HG03025 (cell line): ENCODE data around the gene SLC25A17.
"Not testable (repeated sequence)": the region's sequence is repeated elsewhere in the genome, so short reads cannot be mapped to it uniquely, and the experiment has no call there.

Source experiments
- ATAC-seq: cut with Tn5 transposase; IDR thresholded peaks from one replicate; pipeline ENCODE4 v1.9.1; 2021; ENCODE audit warnings: mild to moderate bottlenecking, moderate library complexity; ENCODE audit not compliant: unreplicated experiment, low FRiP score

SLC25A17 gene

GRCh38 chr22:40818747-40819598, at the start of gene SLC25A17:
TSS of gene SLC25A17 (minus strand) at chr22:40819346. CDS start at chr22:40819248, 98 bp downstream.
- ATAC-seq, result no peak

- ATAC-seq, result not testable (repeated sequence)
Measured at GRCh38 chr22:40868379-40868778, 49.2 kb upstream of the SLC25A17 start.

- ATAC-seq, result no peak
Measured at GRCh38 chr22:40867109-40867508, 48.0 kb upstream of the SLC25A17 start.

GRCh38 chr22:40862537-40862936, 43.4 kb upstream of the SLC25A17 start:
- ATAC-seq, result no peak

GRCh38 chr22:40862013-40862412, 42.9 kb upstream of the SLC25A17 start, which contains the start of gene DNAJB7:
TSS of gene DNAJB7 (minus strand) at chr22:40862113. CDS start at chr22:40861994, 119 bp downstream.
- ATAC-seq, result no peak

GRCh38 chr22:40857309-40857855, 38.2 kb upstream of the SLC25A17 start:
- ATAC-seq, result no peak

GRCh38 chr22:40856513-40857308, 37.6 kb upstream of the SLC25A17 start, which contains the start of the genes ST13 and XPNPEP3:
TSS of gene ST13 (minus strand) at chr22:40856639. CDS start at chr22:40856540, 99 bp downstream.
TSS of gene XPNPEP3 (plus strand) at chr22:40857148. CDS start at chr22:40857182, 34 bp downstream.
- ATAC-seq, result peak; percentile 82

GRCh38 chr22:40855979-40856512, 36.9 kb upstream of the SLC25A17 start:
- peak; percentile 21 for ATAC-seq

GRCh38 chr22:40855071-40855978, 36.2 kb upstream of the SLC25A17 start:
- ATAC-seq, result no peak

- no peak for ATAC-seq
Measured at GRCh38 chr22:40853961-40854360, 34.8 kb upstream of the SLC25A17 start.

GRCh38 chr22:40853333-40853732, 34.2 kb upstream of the SLC25A17 start:
- ATAC-seq, result no peak

- not testable (repeated sequence) for ATAC-seq
Measured at GRCh38 chr22:40845816-40846215, 26.7 kb upstream of the SLC25A17 start.

- no peak for ATAC-seq
Measured at GRCh38 chr22:40844951-40845350, 25.8 kb upstream of the SLC25A17 start.

- no peak for ATAC-seq
Measured at GRCh38 chr22:40838486-40838885, 19.3 kb upstream of the SLC25A17 start.

GRCh38 chr22:40834619-40835018, 15.5 kb upstream of the SLC25A17 start:
- ATAC-seq, result no peak

GRCh38 chr22:40829131-40829530, 10.0 kb upstream of the SLC25A17 start:
- no peak for ATAC-seq

GRCh38 chr22:40826984-40827741, 8.0 kb upstream of the SLC25A17 start:
- ATAC-seq, result no peak

- not testable (repeated sequence) for ATAC-seq
Measured at GRCh38 chr22:40826292-40826691, 7.1 kb upstream of the SLC25A17 start.

- ATAC-seq, result no peak
Measured at GRCh38 chr22:40823426-40823825, 4.3 kb upstream of the SLC25A17 start.
